Activated CD8-positive, alpha-beta memory T cell treated with anti-CD3 and anti-CD28 coated beads, Interleukin-2, amount 50 U/mL, for 48 hours (primary cell): ENCODE data around the gene MGAT4A.
"Not testable (repeated sequence)": the region's sequence is repeated elsewhere in the genome, so short reads cannot be mapped to it uniquely, and the experiment has no call there.

ENCODE experiments used
- DNase-seq: peaks from one replicate; pipeline ENCODE4 v3.0.0-alpha.2; 2020

Gene MGAT4A

DNA sequence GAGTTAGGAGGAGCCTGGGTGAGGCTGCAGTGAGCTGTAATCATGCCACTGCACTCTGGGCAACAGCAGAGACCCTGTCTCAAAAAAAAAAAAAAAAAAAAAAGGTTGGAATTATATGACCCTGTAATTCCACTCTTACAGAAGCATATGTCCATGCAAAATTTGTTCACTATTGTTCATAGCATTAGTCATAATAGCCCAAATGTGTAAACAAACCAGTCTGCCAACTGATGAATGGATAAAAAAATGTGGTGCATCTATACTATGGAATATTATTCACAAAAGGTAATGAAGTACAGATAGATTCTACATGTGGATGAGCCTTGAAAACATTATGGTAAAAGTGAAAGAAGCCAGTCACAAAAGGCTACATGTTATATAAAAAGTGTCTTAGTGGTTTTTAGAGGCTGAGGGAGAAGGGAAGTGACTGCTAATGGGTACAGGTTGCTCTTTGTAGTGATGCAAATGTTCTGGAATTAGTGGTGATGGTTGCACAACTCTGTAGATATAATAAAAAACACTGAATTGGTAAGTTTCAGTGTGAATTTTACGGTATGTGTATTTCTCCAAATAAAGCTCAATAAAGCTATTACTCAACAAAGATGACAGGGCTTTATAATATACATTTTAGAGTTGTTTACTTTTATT, 132.0 kb downstream of the MGAT4A start:
- no peak for DNase-seq

DNA sequence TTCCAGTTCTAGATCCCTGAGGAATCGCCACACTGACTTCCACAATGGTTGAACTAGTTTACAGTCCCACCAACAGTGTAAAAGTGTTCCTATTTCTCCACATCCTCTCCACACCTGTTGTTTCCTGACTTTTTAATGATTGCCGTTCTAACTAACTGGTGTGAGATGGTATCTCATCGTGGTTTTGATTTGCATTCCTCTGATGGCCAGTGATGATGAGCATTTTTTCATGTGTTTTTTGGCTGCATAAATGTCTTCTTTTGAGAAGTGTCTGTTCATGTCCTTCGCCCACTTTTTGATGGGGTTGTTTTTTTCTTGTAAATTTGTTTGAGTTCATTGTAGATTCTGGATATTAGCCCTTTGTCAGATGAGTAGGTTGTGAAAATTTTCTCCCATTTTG, 136.3 kb downstream of the MGAT4A start:
- DNase-seq = not testable (repeated sequence)

DNA sequence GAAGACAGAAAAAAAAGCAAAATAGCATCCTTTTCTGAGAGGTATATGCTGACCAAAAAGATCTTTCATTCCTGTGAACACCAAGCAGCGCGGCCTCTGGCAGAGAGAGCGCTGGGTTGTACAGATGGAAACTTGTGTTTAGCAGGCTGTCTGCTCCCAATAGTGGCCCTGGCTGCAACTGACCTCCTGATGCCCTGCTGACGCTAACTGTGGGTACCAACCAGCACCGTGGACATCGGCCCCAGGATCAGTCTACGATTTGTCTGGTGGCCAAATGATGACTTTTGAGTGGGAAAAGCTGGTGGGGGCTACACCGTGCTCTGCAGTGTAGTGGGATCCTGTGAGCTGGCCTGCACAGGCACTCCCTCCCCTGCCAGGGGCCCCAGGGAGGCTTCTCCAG, 138.4 kb downstream of the MGAT4A start:
- no peak for DNase-seq

DNA sequence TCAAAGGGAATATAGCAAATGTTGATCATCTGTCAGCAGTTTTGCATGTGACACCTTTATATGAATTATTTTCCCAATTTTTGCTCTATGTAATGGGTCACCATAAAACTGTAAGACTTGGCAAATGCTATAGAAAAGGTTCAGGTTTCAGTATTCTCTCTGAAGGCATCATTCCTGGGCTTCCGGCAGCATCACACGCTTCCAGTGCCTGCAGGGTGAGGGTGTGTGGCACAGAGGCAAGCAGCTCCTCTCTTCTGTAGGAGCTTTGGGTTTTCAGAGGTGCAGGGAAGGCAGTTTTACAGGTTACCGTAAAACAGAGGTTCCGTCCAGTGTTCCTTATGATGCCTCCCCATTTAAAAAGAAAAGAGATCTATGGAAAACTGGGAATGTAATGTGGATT, 141.4 kb downstream of the MGAT4A start:
- no peak for DNase-seq

DNA sequence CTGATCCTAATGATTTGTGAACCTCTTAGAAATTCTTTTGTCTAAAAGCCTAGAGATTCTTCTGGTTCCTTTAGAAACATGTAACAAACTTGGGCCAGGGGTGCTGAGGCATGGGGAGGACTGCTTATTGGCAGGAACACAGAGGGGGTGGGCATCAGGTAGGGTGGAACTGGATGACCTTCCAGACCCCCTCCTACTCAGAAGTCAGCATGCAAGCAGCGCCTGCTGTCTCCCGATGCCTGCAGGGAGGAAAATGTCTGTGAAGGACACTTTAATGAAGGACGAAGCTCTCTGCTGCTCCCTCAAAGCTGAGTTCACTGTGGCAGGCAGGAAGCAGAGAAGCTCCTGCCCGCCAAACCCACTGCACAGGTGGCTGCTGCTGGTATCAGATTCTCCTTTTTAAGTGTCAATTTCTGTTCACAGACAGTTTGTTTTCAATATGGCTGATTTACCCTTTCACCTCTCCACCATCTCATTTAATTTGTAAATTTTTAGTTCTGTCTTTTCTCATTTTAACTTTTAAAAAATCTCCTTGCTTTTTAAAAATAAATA, 142.0 kb downstream of the MGAT4A start:
- DNase-seq = no peak

DNA sequence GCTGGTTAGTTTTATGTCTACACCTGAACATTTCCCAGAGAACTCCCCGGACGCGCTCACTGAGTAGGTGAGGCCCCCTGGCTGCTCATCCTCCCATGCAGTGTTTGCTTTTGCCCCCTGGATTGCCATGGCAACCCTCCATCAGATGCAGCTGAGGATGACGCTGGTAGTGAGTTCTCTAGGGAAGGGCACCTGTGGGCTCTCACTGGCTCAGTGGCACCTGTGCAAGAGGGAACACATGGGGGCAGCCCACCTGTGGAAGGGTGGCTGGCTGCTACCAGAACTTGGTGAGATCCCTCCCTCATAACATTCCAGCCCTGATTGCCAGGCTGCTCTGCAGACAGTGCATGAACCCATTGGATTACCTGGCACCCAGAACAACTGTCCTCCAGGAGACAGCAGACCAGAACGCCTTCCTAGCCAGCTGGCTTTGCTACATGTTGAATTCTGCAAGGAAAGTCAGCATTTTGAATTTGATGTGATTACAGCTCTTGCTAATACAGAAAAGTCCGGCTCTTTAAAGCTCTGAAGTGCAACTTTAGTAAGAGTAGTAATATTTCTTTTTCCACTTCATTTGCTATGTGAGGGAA, 144.3 kb downstream of the MGAT4A start:
- DNase-seq = no peak

DNA sequence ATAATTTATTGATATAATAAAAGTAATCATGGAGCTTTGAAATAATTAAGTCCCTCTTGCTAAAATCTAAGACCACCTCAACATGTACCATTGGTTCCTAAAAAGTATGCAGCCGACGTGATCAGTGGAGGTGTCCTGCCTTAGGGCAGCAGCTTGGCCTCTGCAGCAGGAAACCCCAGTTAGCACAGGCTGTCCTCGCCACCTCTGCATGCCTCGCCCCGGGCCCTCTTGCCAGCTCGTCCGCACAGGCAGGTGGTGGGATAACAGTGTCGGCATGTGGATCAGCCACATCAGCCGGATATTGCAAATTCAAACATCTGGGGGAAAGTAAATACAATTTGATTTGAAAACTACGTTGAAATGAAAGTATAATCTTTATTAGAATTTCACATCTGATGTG, 145.5 kb downstream of the MGAT4A start:
- DNase-seq = no peak

DNA sequence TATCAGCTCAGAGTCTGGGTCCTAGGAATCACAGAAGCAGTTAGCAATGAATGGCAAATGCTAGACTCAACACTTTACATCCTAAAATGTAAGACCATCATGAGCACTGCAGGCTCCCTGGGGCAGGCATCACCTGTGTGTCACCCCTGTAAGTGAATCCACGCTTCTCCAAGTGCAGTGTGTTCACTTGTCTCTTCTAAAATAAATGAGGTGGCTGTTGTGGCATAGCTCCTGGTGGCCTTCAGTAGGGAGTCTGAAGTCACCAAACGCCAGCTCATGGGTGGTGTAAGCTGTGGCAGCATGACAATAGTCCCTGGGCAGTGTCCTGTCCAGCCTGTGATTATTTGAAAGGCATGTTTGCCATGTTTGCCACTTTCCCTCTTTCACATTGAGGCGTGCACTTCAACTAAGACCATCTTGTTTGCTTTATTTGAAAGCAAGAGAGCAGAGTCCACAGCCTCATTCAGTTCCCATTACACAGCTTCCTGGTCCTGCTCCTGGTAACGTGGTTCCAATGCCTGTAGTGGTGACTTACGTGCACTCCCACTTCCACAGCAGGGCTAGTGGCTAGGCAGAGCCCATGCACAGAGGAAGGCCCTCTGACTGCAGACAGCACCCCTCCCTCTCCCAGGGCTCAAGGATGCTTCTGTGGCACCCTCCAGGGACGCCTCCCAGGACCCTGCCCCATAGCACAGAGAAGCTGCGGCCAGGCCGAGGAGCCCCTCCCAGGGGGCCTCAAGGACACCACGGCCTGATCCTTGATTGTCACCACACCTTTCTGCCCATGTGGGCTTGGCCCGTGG, 146.9 kb downstream of the MGAT4A start:
- no peak for DNase-seq

DNA sequence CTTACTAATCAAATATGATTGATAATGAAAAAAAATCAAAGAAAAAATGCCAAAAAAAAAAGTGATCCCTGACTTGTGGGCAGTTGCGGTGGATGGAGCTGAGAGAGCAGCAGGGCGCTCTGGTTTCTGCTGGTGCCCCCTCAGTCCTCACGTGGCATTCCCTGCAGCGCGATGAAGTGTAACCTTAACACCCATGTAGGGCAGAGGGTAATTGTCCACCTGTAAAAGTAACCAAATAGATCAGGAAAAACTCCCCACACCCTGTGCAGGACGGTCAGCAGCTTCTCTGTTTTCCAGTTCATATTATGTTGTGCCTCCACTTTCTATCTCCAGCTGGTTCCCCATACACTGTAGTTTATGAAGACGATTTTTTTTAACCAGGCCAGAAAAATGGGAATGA, 147.7 kb downstream of the MGAT4A start:
- no peak for DNase-seq

DNA sequence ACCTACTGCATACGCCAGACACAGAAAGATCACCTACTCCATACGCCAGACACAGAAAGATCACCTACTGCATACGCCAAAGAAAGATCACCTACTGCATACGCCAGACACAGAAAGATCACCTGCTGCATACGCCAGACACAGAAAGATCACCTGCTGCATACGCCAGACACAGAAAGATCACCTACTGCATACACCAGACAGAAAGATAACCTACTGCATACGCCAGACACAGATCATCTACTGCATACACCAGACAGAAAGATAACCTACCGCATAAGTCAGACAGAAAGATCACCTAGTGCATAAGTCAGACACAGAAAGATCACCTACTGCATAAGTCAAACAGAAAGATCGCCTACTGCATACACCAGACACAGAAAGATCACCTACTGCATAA, 148.4 kb downstream of the MGAT4A start:
- DNase-seq = no peak

DNA sequence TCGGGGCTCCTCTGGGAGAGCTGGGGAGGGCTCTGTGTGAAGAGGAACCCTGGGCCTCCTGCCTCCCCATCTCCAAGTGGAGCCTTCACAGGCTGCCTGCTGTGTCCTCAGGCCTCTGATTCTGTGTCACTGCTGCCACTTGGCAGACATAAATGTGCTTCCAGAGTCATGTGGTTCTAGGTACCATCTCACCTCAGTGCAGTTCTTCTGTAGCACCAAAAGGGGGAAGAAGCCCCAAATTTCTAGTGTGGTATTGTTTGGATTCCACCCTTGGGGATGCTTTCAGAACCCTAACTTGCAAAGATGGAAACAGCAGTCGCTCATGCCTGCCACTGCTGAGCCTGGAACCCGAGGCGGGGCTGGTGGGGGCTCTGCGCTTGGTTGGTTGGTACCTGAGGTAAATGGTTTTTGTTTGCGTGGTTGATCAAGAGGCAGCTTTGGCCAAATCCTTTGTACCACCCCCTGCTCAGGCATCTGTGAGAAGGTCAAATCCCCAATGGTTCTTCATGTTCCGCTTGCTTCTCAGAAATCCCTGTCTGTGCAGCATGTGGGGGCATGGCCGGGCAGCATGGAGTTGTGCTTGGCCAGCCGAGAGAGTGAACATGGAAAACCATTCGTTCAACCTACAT, 150.2 kb downstream of the MGAT4A start:
- no peak for DNase-seq

DNA sequence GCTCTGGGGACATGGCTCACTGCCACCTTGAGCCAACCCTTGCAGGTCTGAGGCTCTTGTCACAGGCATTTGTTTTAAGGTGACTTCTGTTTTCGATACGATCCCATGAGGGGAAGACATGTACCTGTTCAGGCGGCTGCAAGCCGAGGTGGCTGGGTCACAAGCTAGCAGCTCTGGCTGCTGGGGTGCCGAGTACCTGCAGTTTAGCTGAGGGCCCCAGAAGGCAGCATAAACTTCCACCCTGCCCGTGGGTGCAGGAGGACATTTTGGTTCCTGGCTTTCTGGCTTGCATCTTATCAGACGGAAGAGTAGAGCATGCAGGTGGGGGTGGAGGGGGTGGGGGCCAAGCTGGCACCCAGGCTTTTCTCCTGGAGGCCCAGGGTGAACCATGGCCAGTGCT, 151.0 kb downstream of the MGAT4A start:
- DNase-seq = no peak

DNA sequence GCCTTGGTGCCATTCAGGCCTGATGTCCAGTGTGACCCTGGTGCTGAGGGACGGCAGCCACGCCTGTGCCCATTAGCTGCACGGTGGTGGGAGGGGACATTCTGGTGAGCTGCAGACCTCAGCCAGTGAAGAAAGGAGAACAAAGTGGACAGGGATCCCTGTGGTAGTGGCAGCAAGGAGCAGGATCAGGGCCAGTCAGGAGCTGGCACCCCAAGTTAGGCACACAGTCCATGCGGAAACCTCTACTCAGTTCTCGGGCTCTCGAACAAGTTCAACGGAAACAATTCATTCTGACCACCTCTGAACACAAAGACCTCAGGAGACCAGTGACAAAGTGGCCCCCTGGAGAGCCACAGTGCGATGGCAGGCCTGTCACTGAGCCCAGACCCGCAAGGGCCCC, 152.7 kb downstream of the MGAT4A start:
- peak; percentile 25 for DNase-seq

DNA sequence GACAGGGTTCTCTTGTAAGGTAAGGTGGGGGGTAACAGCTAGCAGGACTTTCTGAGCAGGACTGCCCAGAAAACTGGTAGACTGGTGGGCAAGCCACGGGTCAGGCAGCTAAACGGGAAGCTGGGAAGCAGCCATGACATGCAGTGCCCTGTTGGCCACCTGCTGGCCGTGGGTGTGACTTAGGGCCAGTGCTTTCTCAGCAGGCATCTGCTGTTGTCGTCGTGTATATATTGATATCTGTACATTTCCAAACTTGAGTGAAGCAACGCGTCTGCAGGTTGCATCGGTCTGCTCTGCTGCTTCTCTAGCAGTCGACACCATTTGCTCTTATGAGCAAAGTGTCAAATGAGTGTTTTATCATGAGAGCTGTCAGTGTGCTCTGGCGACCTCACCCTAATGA, 153.6 kb downstream of the MGAT4A start:
- no peak for DNase-seq

DNA sequence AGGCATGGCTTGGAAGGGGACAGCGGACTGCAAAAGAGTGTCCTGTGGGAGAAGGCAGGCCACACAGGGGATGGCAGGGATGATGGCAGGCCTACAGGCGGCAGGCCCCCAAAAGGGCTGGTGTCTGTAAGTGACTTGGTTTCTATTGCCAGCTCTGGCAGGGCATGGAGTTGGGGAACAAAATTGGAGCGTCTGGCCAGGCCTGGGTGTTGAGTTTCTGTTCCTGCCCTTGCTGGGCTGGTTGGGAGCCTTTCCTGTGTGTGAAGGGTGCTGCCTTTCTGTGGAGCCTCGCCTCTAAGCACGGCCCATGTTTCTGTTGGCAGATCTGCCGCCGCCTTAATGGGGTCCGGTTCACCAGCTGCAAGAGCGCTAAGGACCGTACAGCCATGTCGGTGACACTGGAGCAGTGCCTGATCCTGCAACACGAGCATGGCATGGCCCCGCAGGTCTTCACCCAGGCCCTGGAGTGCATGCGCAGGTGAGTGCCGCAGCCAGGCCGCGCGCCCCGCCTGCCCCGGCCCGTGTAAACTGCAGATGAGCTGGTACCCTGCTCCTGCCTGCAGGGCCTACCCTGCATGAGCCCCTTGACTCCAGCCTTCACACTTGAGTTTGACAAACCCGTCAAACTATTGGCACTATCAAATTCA, 154.1 kb downstream of the MGAT4A start:
- DNase-seq = no peak

DNA sequence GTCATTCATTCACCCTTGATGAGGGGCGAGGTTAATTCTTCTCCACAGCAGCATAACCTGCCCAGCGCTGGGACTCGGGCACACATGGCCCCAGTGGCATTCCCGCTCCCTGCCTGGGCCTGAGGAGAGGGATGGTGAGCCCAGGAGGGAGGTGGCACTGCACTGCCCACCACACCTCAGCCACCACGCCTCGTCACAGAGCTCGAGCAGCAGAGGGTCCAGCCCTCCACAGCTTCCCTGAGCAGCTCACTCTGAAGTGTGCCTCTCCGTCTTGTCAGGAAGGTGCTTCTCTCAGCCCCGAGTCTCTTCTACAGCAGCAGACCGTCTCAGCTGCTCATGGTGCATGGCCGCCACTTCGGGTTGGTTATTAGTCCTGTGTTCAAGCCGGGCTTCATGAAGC, 157.5 kb downstream of the MGAT4A start:
- peak; percentile 33 for DNase-seq

DNA sequence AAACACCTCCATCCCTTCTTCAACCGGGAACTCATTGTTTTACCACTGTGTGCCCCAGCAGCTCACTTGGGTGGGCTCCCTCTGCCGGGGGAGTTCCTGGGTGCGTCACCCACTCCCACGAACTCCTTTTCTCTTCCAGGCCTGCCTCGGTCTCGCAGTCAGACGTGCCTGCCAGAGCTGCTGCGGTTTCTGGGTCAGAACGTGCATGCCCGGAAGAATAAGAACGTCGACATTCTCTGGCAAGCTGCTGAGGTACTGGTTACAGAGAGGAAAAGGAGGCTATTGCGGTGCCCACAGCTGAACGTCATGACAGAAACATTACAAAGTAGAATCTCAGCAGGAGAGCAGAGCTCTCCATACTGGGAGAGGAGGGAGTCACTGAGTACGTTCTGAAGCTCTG, 158.3 kb downstream of the MGAT4A start:
- no peak for DNase-seq

DNA sequence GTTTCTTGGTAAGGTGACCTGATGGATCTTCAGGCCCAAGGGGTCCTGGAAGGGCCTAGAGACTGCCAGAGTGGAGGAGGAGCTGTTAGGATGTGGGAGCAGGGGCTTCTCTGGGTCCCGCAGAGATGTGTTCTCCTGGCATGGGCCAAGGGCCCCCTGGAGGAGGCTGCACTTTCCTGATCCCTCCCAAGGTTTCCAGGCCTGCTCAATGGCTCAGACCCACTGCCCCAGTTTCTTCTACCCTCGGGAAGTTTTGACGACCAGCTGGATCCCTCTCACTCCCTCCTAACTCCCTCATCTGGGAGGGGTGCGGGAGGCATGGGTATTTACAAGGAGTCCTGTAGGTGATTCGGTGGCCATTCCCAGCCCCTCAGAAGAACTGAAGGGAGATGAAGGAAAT, 158.7 kb downstream of the MGAT4A start:
- DNase-seq = no peak

DNA sequence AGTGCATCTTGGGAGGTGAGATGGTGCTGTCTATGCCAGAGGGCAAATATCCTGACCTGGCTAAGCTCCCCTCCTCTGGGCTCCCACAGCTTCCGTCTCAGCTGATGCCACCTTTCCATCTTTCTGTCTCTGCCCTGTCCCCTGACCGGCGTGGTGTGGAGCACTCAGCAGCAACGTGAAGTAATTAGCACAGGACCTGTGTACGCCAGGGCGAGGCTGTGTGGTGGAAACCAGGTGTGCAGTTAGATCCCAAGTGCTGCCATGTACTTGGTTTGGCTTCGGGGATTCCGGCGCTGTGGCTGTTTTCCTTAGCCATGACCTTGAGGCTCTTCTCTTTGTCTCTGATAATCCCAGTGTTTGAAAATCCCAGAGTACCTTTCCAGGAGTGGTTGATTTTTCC, 159.1 kb downstream of the MGAT4A start:
- no peak for DNase-seq

DNA sequence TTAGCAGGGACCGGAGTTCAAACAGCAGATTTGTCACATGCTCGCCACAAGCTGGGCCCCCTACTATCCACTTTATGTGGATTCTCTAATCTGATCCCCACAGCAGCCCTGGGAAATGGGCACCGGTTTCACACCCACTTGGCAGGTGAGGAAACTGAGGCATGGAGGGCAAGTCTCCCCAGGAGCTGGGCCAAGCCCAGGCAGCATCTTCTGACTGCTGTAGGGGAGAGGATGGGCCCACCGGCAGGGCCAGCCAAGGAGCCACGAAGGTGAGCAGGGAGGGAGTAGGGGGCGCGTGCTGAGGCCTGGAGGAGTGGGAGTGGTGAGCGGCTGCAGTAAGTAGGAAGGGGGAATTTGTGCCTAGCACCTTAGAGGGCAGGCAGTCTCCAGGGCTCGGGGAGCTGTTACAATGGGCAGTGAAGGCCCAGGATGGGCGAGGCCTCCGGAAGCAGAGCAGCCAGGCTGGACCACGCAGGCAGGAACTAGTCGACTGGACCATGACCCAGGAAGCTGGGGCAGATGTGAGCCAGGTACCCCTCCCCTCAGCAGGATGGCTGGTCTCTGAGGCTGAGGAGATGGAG, 159.7 kb downstream of the MGAT4A start:
- DNase-seq = no peak

DNA sequence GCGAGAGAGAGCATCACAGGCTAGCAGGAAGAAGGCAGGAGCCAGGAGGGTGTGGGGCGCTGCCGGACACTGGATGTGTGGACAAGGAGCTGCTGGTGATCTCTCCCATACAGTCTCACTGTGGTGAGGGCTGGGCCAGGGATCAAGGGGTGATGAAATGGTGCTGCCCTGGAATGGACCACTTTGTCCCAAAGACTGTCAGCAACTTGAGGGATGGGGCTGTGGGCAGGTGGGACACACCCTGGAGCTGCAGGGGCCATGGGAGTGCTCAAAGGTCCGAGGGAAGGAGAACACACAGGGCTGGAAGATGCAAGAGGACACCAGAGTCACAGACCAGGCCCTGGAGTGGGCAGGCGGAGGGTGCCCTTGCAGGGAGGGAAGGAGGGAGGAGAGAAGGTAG, 160.6 kb downstream of the MGAT4A start:
- no peak for DNase-seq

DNA sequence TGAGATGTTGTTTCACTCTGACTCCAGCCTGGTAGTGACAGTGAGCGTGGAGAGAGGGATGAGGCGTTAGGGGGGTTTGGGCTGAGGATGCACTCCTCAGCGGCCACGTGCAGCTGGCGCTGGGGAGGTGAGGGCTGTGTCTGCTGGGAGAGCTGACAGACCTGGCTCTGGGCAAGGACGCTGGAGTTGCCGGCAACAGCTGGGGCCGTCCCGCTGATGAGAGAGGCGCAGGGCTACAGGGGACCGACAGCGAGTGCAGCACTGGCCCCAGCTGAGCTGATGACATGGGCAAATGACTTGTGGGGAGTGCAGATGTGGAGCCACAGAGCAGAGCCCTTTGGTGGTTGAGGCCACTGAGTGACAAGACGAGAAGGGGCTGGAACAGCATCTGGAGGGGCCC, 161.0 kb downstream of the MGAT4A start:
- DNase-seq = no peak
